Ascending aorta (tissue), 2 donors: ENCODE measurements around the gene OTUD4. TPM values are rescaled to one million over a fixed set of nuclear protein-coding genes. Genes with fewer than 3 reads are reported as not detected.

Experiments
- DNase-seq, 2 donors: peaks; one replicate each; pipeline ENCODE4 v3.0.0-alpha.2; 2019; ENCODE audit warnings: low spot score in 2 of 2
- H3K27ac ChIP-seq, 2 donors: fragments of 200-600 bp; sonication (generic); one replicate each; pipeline ENCODE4 v1.5.1; 2016 to 2017; ENCODE audit warnings: mild to moderate bottlenecking in 1 of 2
- H3K27me3 ChIP-seq: fragments of 200-600 bp; sonication (generic); one replicate; pipeline ENCODE4 v1.5.1; 2017
- H3K36me3 ChIP-seq, 2 donors: fragments of 200-600 bp; sonication (generic); one replicate each; pipeline ENCODE4 v1.5.1; 2016
- H3K4me1 ChIP-seq, 2 donors: fragments of 200-600 bp; sonication (generic); one replicate each; pipeline ENCODE4 v1.5.1; 2016 to 2017; ENCODE audit warnings: mild to moderate bottlenecking in 1 of 2
- H3K4me3 ChIP-seq, 2 donors: fragments of 200-600 bp; sonication (generic); one replicate each; pipeline ENCODE4 v1.5.1; 2016 to 2017; ENCODE audit warnings: mild to moderate bottlenecking in 1 of 2
- H3K9me3 ChIP-seq, 2 donors: fragments of 200-600 bp; sonication (generic); one replicate each; pipeline ENCODE4 v1.5.1; 2016
- CTCF ChIP-seq, 3 experiments: fragments of 200-600 bp in 2 of 3; fragments of 450-650 bp in 1 of 3; sonication (generic) in 2 of 3; IDR thresholded peaks; one replicate each; pipeline ENCODE4 v1.5.1; 2016 to 2019; ENCODE audit warnings: antibody characterized with exemption in 3 of 3, mild to moderate bottlenecking in 1 of 3, moderate library complexity in 1 of 3
- intact Hi-C: fragments of 100-400 bp; cut with DNase I; formaldehyde crosslinking; loops from one replicate; pipeline ENCODE4 v1.15.1; 2023
- total RNA-seq: library from RNA; depleted of rRNA; stranded (reverse); fragments of >200 nt; gene quantifications from one replicate; pipeline ENCODE4 v1.1.0, GENCODE V29; 2016

The OTUD4 gene
- total RNA-seq, 1 donor from 2014 or later: 81.4 TPM

- Histone ChIP-seq H3K4me3 (peak overlapping the region; percentile 91 to 93), H3K27ac (peak overlapping the region; percentile 94 to 99), H3K27me3 (no peaks in the 10 kb centered on the region), H3K4me1 (peaks cover 0 to 15% of the 10 kb centered on the region in 2 donors), H3K9me3 (no peaks in the 10 kb centered on the region), H3K36me3 (no peaks in the 10 kb centered on the region)
- no peak for TF ChIP-seq CTCF (IDR thresholded peaks at IDR 0.05)
- no peak for DNase-seq
- intact Hi-C loops: no loop called here
Measured at GRCh38 chr4:145178740-145179280, 1.6 kb downstream of the OTUD4 start.

GRCh38 chr4:145177906-145178538 lies 2.4 kb downstream of the OTUD4 start:
- H3K27ac ChIP-seq: peak overlapping the region; percentile 94 to 99
- TF ChIP-seq CTCF (IDR thresholded peaks at IDR 0.05): no peak
- no peaks in the 10 kb centered on the region for H3K9me3 ChIP-seq
- H3K27me3 ChIP-seq: no peaks in the 10 kb centered on the region
- no peak for DNase-seq
- H3K36me3 ChIP-seq: no peaks in the 10 kb centered on the region
- H3K4me3 ChIP-seq: peak overlapping the region; percentile 91 to 93
- peaks cover 0 to 15% of the 10 kb centered on the region in 2 donors for H3K4me1 ChIP-seq
- intact Hi-C loops: no loop called here

GRCh38 chr4:145177511-145177905 lies 2.9 kb downstream of the OTUD4 start:
- TF ChIP-seq CTCF (IDR thresholded peaks at IDR 0.05): no peak
- Histone ChIP-seq H3K36me3 (no peaks in the 10 kb centered on the region), H3K4me3 (peak overlapping the region; percentile 91 to 93), H3K27ac (peak overlapping the region; percentile 94 to 99), H3K9me3 (no peaks in the 10 kb centered on the region), H3K27me3 (no peaks in the 10 kb centered on the region), H3K4me1 (peaks cover 0 to 15% of the 10 kb centered on the region in 2 donors)
- no peak for DNase-seq
- intact Hi-C loops: no loop called here

- intact Hi-C loops: no loop called here
Measured at GRCh38 chr4:145176641-145177432, 3.6 kb downstream of the OTUD4 start.

GRCh38 chr4:145171911-145172310 lies 8.5 kb downstream of the OTUD4 start:
- Histone ChIP-seq H3K27ac (no peak overlapping the region), H3K4me3 (no peak overlapping the region), H3K4me1 (peaks cover 0 to 8% of the 10 kb centered on the region in 2 donors), H3K9me3 (no peaks in the 10 kb centered on the region), H3K36me3 (peaks cover 12 to 23% of the 10 kb centered on the region in 2 donors), H3K27me3 (no peaks in the 10 kb centered on the region)
- intact Hi-C loops: no loop called here
- DNase-seq: no peak
- no peak for TF ChIP-seq CTCF (IDR thresholded peaks at IDR 0.05)

More at GRCh38 chr4:145176641-145177432, 3.6 kb downstream of the OTUD4 start:
- Histone ChIP-seq H3K27me3 (no peaks in the 10 kb centered on the region), H3K9me3 (no peaks in the 10 kb centered on the region), H3K27ac (peak overlapping the region; percentile 94 to 99), H3K4me1 (peaks cover 0 to 15% of the 10 kb centered on the region in 2 donors), H3K4me3 (peak overlapping the region in 1 of 2 donors; percentile 93), H3K36me3 (peaks cover 2 to 3% of the 10 kb centered on the region in 2 donors)
- no peak for TF ChIP-seq CTCF (IDR thresholded peaks at IDR 0.05)
- no peak for DNase-seq
